Erythroblast (primary cell): ENCODE measurements around the gene KDM1B.

Experiments
- GATA1 ChIP-seq: IDR thresholded peaks from 2 replicates; pipeline ENCODE4 v1.6.1; 2011; ENCODE audit warnings: low read depth, mild to moderate bottlenecking, control low read depth, low read length, moderate library complexity
- POLR2A ChIP-seq: IDR thresholded peaks from 2 replicates; pipeline ENCODE4 v1.6.1; 2011; ENCODE audit warnings: mild to moderate bottlenecking, low read length

GRCh38 chr6:18118330-18118729, 36.9 kb upstream of the KDM1B start:
- TF ChIP-seq POLR2A (no peak), GATA1 (no peak)
